HG03095 (cell line): ENCODE data around the gene DLGAP1.

Experiments used
- ATAC-seq: cut with Tn5 transposase; IDR thresholded peaks from one replicate; pipeline ENCODE4 v1.9.1; 2021; ENCODE audit warnings: moderate library complexity; ENCODE audit not compliant: unreplicated experiment

DLGAP1 gene

DNA sequence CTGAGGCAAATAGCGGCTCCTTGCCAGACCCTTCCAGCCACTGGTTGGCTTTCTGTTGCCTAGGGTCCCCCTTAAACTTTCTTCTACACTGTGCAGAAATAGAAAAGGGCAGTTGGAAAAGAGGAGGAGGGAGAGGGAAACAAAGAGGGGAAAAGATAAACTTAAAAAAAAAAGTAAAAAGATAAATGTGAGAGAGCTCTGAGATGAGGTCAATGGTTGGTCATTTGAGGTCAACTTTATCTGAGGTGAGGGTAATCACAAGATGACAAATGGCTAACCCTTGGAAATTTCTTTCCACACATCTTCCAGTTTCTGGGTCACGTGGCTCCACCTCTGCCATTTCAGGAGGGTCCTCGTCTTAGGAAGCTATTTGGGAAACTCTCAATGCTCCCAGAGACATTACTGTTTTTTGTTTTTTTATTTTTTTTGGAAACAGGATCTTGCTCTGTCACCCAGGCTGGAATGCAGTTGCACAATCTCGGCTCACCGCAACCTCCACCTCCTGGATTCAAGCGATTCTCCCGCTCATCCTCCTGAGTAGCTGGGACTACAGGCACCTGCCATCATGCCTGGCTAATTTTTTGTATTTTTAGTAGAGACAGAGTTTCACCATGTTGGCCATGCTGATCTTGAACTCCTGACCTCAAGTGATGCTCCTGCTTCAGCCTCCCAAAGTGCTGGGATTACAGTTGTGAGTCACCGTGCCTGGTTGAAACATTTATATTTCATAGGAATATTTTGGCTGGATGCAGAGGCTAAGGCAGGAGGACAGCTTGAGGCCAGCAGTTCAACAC lies 805.3 kb downstream of the DLGAP1 start:
- ATAC-seq: no peak

DNA sequence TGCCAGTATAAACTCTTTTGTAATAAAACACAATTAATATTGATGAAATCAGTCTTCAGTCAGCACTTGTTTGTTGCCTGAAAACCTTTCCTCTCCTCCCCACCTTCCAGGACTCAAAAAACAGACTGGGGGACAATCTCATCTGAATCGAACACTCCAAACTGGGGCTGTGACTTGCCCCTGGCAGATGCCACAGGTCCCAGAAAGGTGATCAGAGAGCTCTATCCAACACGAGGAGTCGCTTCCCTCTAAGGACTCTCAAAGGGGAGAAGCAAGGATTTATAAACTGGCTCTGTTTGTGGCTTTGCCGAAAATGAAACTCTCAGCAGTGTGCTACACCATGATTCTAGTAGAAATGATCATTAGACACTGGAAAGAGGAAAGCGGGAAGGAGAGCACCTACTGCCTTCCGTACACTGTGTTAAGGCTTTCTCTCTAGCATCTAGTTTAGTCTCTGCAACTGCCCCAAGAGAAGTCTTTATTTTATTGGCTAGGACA lies 805.9 kb downstream of the DLGAP1 start:
- no peak for ATAC-seq

DNA sequence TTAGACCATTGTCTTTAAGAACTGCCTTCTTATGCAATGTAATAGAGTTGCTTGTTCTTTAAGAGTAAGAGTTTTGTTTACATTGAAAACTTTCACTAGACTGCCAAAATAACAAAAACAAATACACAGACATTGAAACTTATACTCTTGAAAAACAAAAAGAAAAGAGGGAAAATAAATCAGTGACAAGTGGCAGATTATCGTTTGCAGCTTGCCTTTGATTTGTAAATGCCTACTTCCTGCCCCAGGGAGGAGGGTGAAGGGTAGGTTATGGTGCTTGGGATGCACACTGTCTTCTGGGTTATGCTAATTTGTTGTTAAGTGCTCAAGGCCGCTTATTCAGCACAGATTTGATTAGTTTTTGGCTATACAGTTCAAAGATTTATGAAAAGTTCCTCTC lies 806.5 kb downstream of the DLGAP1 start:
- ATAC-seq: no peak

DNA sequence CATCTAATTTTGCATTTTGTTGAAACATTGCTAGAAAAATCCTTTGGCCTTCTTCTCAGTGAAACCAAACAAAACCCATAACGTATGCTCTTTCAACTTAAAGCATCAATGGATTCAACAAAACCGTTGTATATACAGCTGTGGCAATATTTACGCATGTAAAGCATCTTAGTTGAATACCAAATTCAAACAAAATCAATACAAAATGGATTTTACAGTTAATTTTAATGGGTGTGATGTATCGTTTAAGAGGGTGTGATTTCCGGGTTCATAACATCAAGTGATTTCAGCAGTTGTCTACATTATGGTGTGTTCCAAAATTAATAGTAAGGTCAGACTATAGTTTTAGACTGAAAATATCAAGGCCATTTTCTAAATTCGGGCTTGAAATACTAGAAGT lies 806.9 kb downstream of the DLGAP1 start:
- ATAC-seq: no peak

DNA sequence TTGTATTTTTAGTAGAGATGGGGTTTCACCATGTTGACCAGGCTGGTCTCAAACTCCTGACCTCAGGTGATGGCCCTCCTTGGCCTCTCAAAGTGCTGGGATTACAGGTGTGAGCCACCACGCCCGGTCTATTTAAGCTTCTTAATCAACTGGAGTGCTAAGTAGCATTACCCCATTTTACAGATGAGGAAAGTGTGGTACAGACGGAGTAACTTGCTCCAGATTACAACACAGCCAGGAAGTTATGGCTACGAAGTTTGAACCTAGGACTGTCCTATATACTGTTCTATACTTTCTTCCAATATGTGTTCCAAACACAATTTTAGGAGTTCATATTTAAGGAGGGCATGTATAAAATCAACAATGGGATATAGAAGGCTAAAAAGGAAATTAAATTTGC lies 807.5 kb downstream of the DLGAP1 start:
- no peak for ATAC-seq

DNA sequence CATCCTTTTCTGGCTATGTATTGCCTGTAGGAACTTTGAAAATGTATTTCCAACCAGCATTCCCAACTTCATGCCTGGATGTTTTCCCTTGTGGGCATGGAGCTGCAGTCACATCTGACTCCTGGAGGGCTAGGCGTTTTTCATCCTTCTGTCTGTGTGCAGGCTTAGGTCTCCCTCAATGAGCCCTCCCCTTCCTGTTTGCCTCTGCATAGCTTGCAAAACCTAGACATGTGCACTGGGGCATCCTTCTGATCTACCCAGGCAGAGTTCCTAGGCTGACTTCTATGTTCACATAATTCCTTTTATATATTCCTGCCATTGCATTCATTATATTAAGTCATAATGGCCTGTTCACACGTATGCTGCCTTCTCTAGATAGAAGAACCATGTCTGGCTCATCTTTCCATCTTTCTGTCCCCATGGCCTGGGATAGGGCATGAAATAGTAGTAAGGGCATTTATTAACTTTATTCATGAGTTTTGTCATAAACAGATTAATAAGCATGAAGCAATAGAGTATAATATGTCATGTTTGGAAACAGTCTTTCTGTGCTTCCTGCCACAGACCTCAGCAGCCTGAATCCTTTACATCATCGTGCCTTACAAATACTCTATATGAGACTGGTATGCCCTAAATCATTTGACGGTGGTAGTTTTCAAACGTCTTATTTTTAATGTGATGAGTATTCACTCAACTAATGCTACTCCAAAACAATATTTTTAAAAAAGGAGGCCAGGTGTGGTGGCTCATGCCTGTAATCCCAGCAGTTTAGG lies 809.5 kb downstream of the DLGAP1 start:
- no peak for ATAC-seq

DNA sequence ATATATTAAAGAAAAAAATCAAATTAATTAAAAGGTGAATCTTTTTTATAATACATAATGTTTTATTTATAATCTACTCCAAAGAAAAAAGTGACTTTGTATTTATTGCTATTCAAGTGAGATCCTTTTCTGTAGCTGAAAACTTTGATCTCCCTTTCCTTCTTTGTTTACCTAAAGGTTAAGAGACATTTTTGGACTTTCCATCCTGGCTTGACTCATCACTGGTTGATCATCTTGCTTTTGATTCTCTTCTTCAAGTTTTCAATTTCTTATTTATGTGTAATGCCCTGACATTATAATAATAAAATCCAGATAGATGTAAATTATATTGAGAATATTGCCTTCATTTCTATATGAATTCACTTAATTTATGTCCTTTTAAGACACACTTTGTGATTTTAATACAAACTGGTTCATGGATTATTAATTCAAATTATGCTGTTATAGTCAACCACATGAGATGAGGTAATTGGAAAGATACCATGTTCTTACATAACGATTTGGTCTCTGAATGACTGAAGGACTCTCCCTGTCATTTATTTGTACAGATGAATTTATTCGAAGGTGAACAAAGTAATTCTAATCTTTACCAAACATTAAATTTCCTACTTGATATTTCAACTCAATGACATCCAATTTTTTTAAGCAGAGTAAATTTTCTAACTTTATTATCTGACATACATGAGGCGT lies 820.7 kb downstream of the DLGAP1 start:
- ATAC-seq: no peak

DNA sequence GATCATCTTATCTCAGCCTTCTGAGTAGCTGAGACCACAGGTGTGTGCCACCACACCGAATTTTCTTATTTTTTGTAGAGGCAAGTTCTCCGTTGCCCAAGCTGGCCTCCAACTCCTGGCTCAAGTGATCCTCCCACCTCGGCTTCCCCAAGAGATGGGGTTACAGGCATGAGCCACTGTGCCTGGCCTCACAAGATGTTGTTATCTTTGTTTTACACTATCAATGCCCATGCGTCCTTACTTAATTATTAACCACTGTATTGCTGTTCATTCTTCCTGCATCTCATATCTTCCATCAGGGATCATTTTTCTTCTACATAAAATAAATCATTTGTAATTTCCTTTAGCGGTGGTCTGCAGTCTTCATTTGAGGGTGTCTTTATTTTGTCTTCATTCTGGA lies 823.2 kb downstream of the DLGAP1 start:
- no peak for ATAC-seq

DNA sequence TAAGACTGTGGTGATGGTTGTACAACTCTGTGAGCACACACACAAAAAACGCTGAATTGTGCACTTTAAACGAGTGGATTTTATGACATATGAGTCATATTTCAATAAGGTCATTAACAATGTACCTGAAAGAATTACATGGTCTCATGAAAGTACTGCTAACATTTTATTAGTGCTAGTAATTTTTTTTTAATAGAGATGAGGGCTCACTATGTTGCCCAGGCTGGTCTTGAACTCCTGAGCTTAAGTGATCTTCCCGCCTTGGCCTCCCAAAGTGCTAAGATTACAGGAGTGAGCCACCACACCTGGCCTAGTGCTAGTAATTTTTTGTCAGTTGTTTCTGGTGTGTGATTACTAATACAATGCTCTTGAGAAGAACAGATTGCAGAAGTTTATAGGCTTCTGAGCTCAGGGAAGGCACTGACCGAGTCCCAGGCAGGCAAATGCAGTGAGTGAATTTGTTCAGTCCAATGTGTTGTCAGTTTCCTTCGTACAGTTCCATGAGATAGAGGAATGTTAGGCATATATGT lies 828.1 kb downstream of the DLGAP1 start:
- ATAC-seq: no peak

DNA sequence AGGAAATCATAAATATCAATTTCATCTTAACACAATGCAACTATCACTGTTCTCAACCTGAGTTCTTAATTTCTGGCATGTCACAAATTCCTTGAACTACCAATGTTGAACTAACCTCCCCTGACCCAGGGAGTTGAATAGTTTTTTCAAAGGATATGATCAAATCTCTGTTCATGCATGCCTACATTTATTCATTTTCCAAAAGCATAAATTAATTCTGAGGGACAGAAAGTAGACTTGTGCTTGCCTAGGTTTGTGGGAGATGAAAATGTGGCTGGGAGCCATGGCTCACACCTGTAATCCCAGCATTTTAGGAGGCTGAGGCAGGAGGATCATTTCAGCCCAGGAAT lies 829.4 kb downstream of the DLGAP1 start:
- no peak for ATAC-seq

DNA sequence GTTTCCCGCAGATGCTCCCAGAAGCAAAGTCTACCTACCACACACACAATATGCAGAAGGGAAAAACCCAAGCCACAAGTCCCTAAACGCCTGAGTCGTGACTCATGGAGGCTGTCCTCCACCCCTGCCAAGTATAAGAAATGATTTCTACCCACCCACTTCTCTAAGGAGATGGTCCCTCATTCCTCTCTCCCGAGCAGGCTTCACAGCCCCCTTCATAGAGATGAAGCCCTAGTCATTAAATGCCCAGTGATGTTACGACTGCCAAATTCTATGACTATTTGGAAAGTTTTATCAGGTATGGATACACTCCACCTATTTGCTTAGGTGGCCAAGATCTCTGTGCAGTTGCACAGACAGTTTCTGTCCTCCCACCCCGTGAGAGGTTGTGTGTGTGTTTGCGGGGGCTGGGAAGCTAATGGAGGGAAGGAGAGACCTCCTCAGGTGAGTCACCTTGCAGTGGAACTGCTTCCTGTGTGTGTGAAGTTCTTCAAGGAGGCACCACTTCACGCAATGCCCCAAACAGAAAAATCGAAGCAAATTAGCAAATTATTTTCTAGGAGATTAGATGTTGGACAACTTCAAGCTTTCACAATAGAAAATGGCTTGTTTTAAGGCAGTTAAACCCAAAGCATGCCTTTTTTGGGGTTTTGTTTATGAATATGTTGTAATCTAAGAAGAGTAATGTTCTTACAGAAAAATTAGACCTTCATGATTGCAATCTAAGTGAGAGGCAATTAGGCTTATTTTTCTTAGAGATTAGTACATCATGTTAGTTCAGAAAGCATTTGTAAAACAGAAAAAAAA lies 830.0 kb downstream of the DLGAP1 start:
- peak; percentile 66 for ATAC-seq

DNA sequence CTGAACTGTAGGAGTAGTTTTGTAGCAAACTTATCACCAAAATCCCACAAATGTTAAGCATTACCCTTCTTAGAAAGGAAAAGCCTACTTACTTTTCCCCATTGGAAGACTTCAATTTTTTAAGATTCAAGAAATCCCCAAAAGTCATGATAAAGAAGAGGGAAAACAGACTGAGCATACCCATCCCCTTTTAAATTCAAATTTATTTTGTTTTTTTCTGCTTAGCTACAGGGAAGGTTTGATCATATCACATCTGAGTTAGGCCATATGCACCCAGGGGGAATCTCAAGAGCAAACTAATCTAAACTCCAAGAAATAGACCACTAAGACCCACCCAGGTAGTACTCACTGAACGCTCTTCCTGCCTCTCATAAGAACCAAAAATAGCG lies 830.6 kb downstream of the DLGAP1 start:
- no peak for ATAC-seq

DNA sequence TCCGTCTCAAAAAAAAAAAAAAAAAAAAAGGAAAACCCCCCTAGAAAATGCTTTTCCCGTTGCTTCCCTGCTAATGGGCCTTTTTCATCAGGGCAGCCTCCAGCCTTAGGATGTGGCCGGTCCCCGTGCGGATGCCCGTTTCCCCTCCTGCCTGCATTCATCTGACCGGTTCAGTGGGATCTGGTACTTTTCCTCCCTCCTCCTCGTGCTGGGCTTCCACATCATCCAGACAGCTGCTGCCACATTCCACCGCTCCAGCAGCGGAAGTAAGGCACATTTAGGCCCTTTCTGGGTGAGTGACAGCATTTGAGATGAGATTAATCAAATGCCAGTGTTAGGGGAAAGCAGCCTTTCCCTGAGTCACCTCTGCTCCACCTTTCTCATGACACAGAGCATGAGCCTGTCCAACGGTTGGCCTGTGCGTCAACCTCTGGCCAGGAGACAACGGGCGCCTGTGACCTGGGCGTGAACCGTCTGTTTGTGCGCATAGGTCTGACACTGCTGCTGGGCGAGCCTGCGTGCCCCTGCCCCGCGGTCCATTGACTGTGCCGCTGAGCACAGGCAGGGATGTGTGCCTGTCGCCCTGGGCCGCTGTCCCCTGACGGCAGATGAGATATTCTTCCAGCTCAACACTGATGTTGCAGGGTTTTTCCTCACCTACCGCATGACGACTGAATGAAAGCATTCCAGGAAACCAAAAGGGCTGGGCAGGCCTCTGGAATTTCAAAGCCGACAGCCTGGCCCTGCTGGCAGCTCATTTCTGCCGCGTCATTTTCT lies 831.1 kb downstream of the DLGAP1 start:
- ATAC-seq: no peak

DNA sequence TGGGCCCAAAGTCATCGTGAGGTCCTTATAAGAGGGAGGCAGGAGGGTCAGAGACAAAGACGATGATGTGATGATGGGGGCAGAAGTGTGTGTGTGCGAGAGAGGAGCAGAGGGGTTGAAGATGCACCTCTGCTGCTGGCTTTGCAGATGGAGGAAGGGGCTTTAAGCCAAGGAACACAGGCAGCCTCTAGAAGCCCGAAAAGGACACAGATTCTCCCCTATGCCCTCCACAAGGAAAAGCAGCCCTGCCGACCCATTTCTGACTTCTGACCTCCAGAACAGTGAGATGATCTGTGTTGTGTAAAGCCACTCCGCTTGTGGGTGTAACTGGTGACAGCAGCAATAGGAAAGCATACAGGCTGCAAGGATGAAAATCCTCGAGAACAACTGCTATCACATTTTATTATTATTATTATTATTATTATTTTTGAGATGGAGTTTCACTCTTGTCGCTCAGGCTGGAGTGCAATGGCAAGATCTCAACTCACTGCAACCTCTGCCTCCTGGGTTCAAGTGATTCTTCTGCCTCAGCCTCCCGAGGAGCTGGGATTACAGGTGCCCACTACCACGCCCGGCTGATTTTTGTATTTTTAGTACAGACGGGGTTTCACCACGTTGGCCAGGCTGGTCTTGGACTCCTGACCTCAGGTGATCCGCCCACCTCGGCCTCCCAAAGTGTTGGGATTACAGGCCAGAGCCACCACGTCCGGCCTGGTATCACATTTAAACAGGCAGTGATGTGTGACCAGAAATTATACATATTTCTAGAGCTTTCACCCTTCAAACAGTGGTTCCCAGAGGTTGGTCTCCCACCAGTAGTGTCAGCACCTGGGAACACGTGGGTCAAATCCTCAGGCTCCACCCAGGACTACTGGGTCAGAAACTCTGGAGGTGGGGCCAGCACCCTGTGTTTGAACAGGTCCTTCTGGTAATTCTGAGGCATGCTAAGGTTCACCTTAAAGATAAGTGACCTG lies 834.7 kb downstream of the DLGAP1 start:
- no peak for ATAC-seq

DNA sequence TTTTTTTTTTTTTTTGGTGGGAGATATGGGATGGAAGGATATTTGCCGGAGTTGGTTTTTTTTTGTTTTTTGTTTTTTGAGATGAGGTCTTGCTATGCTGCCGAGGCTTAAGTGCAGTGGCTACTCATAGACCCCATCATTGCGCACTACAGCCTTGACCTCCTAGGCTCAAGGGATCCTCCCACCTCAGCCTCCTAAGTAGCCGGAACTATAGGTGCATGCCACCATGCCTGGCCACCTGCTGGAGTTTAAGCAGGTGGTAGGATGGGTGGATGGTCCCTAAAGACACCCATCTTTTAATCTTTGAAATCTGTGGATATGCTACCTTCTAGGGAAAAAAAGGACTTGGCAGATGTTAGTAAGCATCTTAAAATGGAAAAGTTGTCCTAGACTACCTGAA lies 835.4 kb downstream of the DLGAP1 start:
- no peak for ATAC-seq

DNA sequence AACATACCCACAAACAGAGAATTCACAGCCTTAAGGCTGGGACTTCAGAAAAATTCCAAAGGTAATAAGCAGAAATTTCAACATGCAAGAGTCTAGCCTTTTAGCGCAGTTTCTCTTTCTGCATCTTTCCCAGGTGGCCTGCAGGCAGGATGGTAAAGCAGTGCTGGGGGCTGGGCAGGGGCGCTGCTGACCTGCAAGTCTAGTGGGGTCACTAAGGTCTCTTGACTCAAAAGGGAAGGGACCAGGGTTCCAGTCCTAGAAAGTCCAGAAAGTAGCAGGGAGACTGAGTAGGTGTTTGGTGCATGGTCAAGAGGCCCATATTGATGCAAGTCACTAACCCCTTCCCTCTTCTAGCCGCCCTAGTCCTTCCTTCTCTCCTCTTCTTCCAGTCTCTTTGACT lies 835.9 kb downstream of the DLGAP1 start:
- no peak for ATAC-seq

DNA sequence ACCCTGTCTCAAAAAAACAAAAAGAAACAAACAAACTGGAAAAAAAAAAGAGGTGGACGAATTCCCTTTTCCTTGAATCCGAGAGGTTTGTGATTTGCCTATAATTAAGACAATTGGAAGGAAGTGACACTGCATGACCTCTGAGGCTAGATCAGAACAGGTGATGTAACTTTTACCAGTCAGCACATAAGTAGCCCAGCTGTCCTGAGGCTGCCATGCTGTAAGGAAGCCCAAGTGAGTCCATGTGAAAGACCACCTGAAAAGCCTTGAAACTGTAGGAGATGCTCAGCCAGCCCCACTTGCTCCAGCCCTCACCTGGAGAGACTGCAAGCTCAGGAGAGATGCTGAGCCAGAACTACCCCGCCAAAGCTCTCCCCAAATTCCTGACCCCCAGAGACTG lies 838.4 kb downstream of the DLGAP1 start:
- no peak for ATAC-seq

DNA sequence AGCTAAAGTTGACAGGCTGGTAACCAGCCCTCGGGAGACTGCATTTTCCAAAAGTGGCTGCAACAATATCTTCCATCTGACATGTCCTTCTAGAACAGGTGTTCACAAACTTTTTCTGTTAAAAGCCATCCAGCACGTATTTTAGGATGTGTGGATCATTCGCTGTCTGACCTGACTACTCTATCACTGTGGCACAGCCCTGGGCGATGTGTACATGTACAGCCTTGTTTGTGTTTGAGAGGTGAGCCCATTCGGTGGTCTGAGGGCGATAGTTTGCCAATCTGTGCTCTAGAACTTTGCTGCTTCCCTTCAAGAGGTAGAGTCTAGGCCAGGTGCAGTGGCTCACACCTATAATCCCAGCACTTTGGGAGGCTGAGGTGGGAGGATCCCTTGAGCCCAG lies 839.0 kb downstream of the DLGAP1 start:
- ATAC-seq: no peak
